SKM-1 treated with dmso at 0.1 percent for 144 hours (cell line): ENCODE results near the gene PCDHB13.
"Not testable (repeated sequence)": the region's sequence is repeated elsewhere in the genome, so short reads cannot be mapped to it uniquely, and the experiment has no call there.

ENCODE experiments used
- DNase-seq: peaks from one replicate; lab custom pipeline; 2025; ENCODE audit not compliant: unreplicated experiment; lab: John Stamatoyannopoulos, UW

The PCDHB13 gene

GRCh38 chr5:141201126-141201525 is 12.6 kb upstream of the PCDHB13 start:
- DNase-seq: not testable (repeated sequence)

- DNase-seq: not testable (repeated sequence)
Observed at GRCh38 chr5:141201646-141202045, 12.1 kb upstream of the PCDHB13 start.

- DNase-seq: no peak
Observed at GRCh38 chr5:141208478-141208877, 5.2 kb upstream of the PCDHB13 start, which contains the start of gene PCDHB12. Gene PCDHB12 (plus strand): TSS chr5:141208719. CDS start chr5:141208908, 189 bp downstream.

GRCh38 chr5:141210281-141210680 is 3.4 kb upstream of the PCDHB13 start:
- not testable (repeated sequence) for DNase-seq

GRCh38 chr5:141210849-141211248 is 2.9 kb upstream of the PCDHB13 start:
- DNase-seq: not testable (repeated sequence)

- not testable (repeated sequence) for DNase-seq
Observed at GRCh38 chr5:141214583-141214982, 864 bp downstream of the PCDHB13 start.

- DNase-seq: not testable (repeated sequence)
Observed at GRCh38 chr5:141215504-141215903, 1.8 kb downstream of the PCDHB13 start.

GRCh38 chr5:141216035-141216434 is 2.3 kb downstream of the PCDHB13 start:
- not testable (repeated sequence) for DNase-seq

GRCh38 chr5:141223112-141223783 is 9.5 kb downstream of the PCDHB13 start, which contains the start of gene PCDHB14:
Gene PCDHB14 (plus strand): TSS chr5:141223343. CDS start chr5:141223506, 163 bp downstream.
- no peak for DNase-seq

- DNase-seq: not testable (repeated sequence)
Observed at GRCh38 chr5:141224844-141225243, 11.1 kb downstream of the PCDHB13 start.

- DNase-seq: not testable (repeated sequence)
Observed at GRCh38 chr5:141225421-141225820, 11.7 kb downstream of the PCDHB13 start.

GRCh38 chr5:141234109-141234667 is 20.5 kb downstream of the PCDHB13 start:
- DNase-seq: no peak

- DNase-seq: not testable (repeated sequence)
Observed at GRCh38 chr5:141235922-141236321, 22.2 kb downstream of the PCDHB13 start.

- no peak for DNase-seq
Observed at GRCh38 chr5:141236516-141237313, 23.0 kb downstream of the PCDHB13 start.

- DNase-seq: no peak
Observed at GRCh38 chr5:141241496-141241895, 27.8 kb downstream of the PCDHB13 start.

GRCh38 chr5:141245250-141245717 is 31.6 kb downstream of the PCDHB13 start, which contains the start of gene PCDHB15:
Gene PCDHB15 (plus strand): TSS chr5:141245395. CDS start chr5:141245579, 184 bp downstream.
- no peak for DNase-seq

GRCh38 chr5:141246971-141247370 is 33.3 kb downstream of the PCDHB13 start:
- not testable (repeated sequence) for DNase-seq

- DNase-seq: not testable (repeated sequence)
Observed at GRCh38 chr5:141247434-141247833, 33.7 kb downstream of the PCDHB13 start.

- no peak for DNase-seq
Observed at GRCh38 chr5:141250576-141250975, 36.9 kb downstream of the PCDHB13 start.

- no peak for DNase-seq
Observed at GRCh38 chr5:141258464-141258863, 44.7 kb downstream of the PCDHB13 start.

GRCh38 chr5:141258948-141259347 is 45.2 kb downstream of the PCDHB13 start:
- no peak for DNase-seq
